Measurements from ENCODE around the gene KRT36.

KRT36 gene

DNA sequence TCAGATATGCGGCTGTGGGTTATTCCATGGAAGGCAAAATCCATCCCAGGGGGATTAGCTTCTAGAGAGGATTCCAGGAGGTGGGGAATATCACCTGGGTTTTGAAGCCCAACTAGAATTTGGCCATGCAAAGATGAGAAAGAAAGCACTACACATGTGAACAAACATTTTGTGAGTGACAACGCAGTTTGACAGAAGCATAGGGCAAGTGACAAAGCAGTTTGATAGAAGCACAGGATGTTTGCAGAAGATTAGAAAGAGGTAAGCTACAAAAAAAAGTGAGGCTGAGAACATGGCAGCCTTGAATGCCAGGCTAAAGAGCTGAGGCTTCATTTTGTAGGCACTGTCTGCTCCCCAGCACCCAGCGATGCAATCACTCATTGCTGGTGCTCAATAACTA lies 36.6 kb downstream of the KRT36 start:
- no peak overlapping the region for H3K4me3 ChIP-seq (replicated peaks; ENCODE audit: low read depth, low read length)
- TF ChIP-seq, protein P1, sequence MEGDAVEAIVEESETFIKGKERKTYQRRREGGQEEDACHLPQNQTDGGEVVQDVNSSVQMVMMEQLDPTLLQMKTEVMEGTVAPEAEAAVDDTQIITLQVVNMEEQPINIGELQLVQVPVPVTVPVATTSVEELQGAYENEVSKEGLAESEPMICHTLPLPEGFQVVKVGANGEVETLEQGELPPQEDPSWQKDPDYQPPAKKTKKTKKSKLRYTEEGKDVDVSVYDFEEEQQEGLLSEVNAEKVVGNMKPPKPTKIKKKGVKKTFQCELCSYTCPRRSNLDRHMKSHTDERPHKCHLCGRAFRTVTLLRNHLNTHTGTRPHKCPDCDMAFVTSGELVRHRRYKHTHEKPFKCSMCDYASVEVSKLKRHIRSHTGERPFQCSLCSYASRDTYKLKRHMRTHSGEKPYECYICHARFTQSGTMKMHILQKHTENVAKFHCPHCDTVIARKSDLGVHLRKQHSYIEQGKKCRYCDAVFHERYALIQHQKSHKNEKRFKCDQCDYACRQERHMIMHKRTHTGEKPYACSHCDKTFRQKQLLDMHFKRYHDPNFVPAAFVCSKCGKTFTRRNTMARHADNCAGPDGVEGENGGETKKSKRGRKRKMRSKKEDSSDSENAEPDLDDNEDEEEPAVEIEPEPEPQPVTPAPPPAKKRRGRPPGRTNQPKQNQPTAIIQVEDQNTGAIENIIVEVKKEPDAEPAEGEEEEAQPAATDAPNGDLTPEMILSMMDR (IDR thresholded peaks at IDR 0.05; ENCODE audit: low read length, missing control alignments): no peak
- DNase-seq (ENCODE audit: low read depth): no peak

GRCh38 chr17:41452281-41452680 lies 37.4 kb downstream of the KRT36 start:
- TF ChIP-seq, protein P1 (IDR thresholded peaks at IDR 0.05; ENCODE audit: low read length, missing control alignments): no peak
- no peak overlapping the region for H3K4me3 ChIP-seq (replicated peaks; ENCODE audit: low read depth, low read length)
- no peak for DNase-seq (ENCODE audit: low read depth)

DNA sequence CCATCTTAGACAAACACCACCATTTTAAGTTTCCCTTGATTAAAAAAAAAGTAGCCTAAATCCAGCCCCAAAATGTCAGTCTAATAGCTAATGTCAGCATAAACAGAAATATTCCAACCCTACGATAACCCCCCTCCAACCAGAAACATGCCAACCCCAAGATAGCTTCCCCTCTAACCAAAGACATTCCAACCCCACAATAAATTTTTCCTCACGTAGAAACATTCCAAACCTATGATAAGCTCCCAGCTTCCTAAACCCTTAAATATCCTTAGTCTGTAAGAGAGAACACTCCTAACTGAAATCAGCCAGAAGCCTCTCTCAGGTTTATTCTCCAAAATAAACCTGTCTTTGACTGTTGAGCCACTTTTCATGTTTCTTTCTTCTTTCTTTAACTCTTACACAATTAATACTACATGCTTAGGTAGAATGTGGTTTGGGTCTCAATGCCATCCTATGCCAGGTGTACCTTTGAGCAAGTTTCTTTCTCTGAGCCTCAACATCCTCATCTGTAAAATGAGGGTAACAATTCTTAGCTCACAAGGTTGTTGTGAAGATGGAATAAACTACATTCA lies 38.5 kb downstream of the KRT36 start:
- H3K4me3 ChIP-seq (replicated peaks; ENCODE audit: low read depth, low read length): no peak overlapping the region
- peak; percentile 21 for DNase-seq (ENCODE audit: low read depth)
- TF ChIP-seq, protein P1 (IDR thresholded peaks at IDR 0.05; ENCODE audit: low read length, missing control alignments): no peak

- H3K4me3 ChIP-seq (replicated peaks; ENCODE audit: low read depth, low read length): no peak overlapping the region
- no peak for DNase-seq (ENCODE audit: low read depth)
- TF ChIP-seq, protein P1 (IDR thresholded peaks at IDR 0.05; ENCODE audit: low read length, missing control alignments): no peak
Measured at GRCh38 chr17:41449008-41449407, 40.7 kb downstream of the KRT36 start.

GRCh38 chr17:41448506-41448905 lies 41.2 kb downstream of the KRT36 start:
- DNase-seq (ENCODE audit: low read depth): peak; percentile 20
- H3K4me3 ChIP-seq (replicated peaks; ENCODE audit: low read depth, low read length): no peak overlapping the region
- TF ChIP-seq, protein P1 (IDR thresholded peaks at IDR 0.05; ENCODE audit: low read length, missing control alignments): no peak

GRCh38 chr17:41446806-41447205 lies 42.9 kb downstream of the KRT36 start:
- DNase-seq (ENCODE audit: low read depth): peak; percentile 69

GRCh38 chr17:41444640-41445039 lies 45.1 kb downstream of the KRT36 start:
- no peak overlapping the region for H3K4me3 ChIP-seq (replicated peaks; ENCODE audit: low read depth, low read length)
- no peak for DNase-seq (ENCODE audit: low read depth)
- TF ChIP-seq, protein P1 (IDR thresholded peaks at IDR 0.05; ENCODE audit: low read length, missing control alignments): no peak

More at GRCh38 chr17:41446806-41447205, 42.9 kb downstream of the KRT36 start:
- no peak overlapping the region for H3K4me3 ChIP-seq (replicated peaks; ENCODE audit: low read depth, low read length)
- TF ChIP-seq, protein P1 (IDR thresholded peaks at IDR 0.05; ENCODE audit: low read length, missing control alignments): no peak
